MM.1S (cell line): Measurements from ENCODE around the gene CEACAM16.

Experiments
- EZH2 ChIP-seq: fragments of 300-600 bp; sonication (generic); optimal IDR thresholded peaks from 2 replicates; pipeline ENCODE3; 2017; ENCODE audit warnings: low read depth, mild to moderate bottlenecking, antibody characterized with exemption, low read length, mixed read lengths
- TF ChIP-seq, protein P1 (sequence below): fragments of 300-600 bp; sonication (generic); IDR thresholded peaks from 2 replicates; pipeline ENCODE4 v1.5.1; 2016; ENCODE audit warnings: antibody characterized with exemption, low read length, mixed read lengths

DNA sequence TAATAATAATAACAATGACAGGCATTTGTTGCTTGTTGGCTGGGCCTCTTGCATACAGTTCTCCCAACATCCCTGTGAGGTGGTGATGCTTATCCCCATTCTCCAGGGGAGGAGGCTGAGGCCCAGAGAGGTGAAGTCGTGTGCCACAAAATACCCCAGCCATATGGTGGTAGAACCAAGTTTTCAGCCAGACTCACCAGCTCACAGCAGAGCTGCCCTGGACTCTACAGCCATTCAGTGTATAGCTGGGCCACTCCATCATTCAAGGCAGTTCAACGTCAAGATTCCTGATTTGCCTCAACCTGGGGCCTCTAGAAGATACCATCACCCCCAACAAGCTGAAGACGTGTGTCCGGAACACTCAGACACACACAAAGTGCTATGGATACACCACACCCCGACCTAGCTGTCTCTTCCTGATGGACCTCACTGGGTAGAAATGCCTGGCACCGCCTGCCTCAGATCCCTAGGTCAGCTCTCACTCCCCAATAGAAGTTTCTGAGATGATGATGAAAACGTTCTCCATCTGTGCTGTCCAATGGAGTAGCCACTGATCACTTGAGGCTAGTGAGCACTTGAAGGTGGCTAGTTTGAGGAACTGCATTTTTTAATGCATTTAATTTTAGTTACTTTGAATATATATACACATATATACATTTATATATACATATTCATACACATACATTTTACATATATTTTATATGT is 31.9 kb upstream of the CEACAM16 start:
- TF ChIP-seq, protein P1, sequence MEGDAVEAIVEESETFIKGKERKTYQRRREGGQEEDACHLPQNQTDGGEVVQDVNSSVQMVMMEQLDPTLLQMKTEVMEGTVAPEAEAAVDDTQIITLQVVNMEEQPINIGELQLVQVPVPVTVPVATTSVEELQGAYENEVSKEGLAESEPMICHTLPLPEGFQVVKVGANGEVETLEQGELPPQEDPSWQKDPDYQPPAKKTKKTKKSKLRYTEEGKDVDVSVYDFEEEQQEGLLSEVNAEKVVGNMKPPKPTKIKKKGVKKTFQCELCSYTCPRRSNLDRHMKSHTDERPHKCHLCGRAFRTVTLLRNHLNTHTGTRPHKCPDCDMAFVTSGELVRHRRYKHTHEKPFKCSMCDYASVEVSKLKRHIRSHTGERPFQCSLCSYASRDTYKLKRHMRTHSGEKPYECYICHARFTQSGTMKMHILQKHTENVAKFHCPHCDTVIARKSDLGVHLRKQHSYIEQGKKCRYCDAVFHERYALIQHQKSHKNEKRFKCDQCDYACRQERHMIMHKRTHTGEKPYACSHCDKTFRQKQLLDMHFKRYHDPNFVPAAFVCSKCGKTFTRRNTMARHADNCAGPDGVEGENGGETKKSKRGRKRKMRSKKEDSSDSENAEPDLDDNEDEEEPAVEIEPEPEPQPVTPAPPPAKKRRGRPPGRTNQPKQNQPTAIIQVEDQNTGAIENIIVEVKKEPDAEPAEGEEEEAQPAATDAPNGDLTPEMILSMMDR: no peak
- TF ChIP-seq EZH2: no peak
